GM18873 (cell line): ENCODE results near the gene RAP1GAP.

ENCODE experiments used
- ATAC-seq: cut with Tn5 transposase; IDR thresholded peaks from one replicate; pipeline ENCODE4 v1.9.1; 2021; ENCODE audit warnings: mild to moderate bottlenecking, moderate library complexity, moderate number of reproducible peaks; ENCODE audit not compliant: unreplicated experiment, low FRiP score

The RAP1GAP gene

GRCh38 chr1:21669258-21670058, at the start of gene RAP1GAP:
Gene RAP1GAP, minus strand, starts transcription at chr1:21669357. Its CDS starts 49,325 bp downstream, at chr1:21620032.
- no peak for ATAC-seq

- ATAC-seq: no peak
Observed at GRCh38 chr1:21716169-21716568, 47.0 kb upstream of the RAP1GAP start.

GRCh38 chr1:21707891-21708290, 38.7 kb upstream of the RAP1GAP start:
- no peak for ATAC-seq

- ATAC-seq: no peak
Observed at GRCh38 chr1:21707086-21707840, 38.1 kb upstream of the RAP1GAP start.

GRCh38 chr1:21706151-21706835, 37.1 kb upstream of the RAP1GAP start:
- no peak for ATAC-seq

GRCh38 chr1:21705303-21705980, 36.3 kb upstream of the RAP1GAP start:
- no peak for ATAC-seq

GRCh38 chr1:21704145-21704544, 35.0 kb upstream of the RAP1GAP start:
- ATAC-seq: no peak

- no peak for ATAC-seq
Observed at GRCh38 chr1:21703318-21703963, 34.3 kb upstream of the RAP1GAP start.

GRCh38 chr1:21702780-21703179, 33.6 kb upstream of the RAP1GAP start:
- ATAC-seq: no peak

GRCh38 chr1:21701401-21701800, 32.2 kb upstream of the RAP1GAP start:
- ATAC-seq: no peak

GRCh38 chr1:21700094-21700493, 30.9 kb upstream of the RAP1GAP start:
- ATAC-seq: no peak

- no peak for ATAC-seq
Observed at GRCh38 chr1:21696931-21697330, 27.8 kb upstream of the RAP1GAP start.

- ATAC-seq: no peak
Observed at GRCh38 chr1:21693732-21694131, 24.6 kb upstream of the RAP1GAP start.

GRCh38 chr1:21691739-21692138, 22.6 kb upstream of the RAP1GAP start:
- no peak for ATAC-seq

GRCh38 chr1:21689661-21690372, 20.7 kb upstream of the RAP1GAP start:
- no peak for ATAC-seq

- no peak for ATAC-seq
Observed at GRCh38 chr1:21687081-21687529, 17.9 kb upstream of the RAP1GAP start.

- no peak for ATAC-seq
Observed at GRCh38 chr1:21685946-21686678, 17.0 kb upstream of the RAP1GAP start.

- ATAC-seq: no peak
Observed at GRCh38 chr1:21681426-21681825, 12.3 kb upstream of the RAP1GAP start.

GRCh38 chr1:21680918-21681317, 11.8 kb upstream of the RAP1GAP start:
- no peak for ATAC-seq
